Natural killer cell (primary cell): ENCODE data around the gene ZFAND3. TPM values are rescaled to one million over a fixed set of nuclear protein-coding genes. Genes with fewer than 3 reads are reported as not detected.

Experiments used
- ATAC-seq, 3 donors: fragments of 150-1000 bp in 2 of 3; fragments of 200-7000 bp in 1 of 3; cut with Tn5 transposase; 1 replicate in 1 of 3; 2 replicates in 2 of 3; pipeline ENCODE4 v1.10.0; 2021; ENCODE audit warnings: mild to moderate bottlenecking in 2 of 3, moderate library complexity in 2 of 3
- DNase-seq, 2 donors: peaks; one replicate each; pipeline versions ENCODE4 v3.0.0 to v3.0.0-alpha.2; 2013 to 2021; ENCODE audit warnings: mixed read lengths in 1 of 2
- H3K27ac ChIP-seq: one replicate; pipeline ENCODE4 v1.5.1; 2013; ENCODE audit warnings: mild to moderate bottlenecking, low read length
- H3K27me3 ChIP-seq: one replicate; pipeline ENCODE4 v1.6.1; 2013; ENCODE audit warnings: low read length; ENCODE audit not compliant: control insufficient read depth, insufficient read depth
- H3K36me3 ChIP-seq: one replicate; pipeline ENCODE4 v1.6.1; 2013; ENCODE audit warnings: low read length; ENCODE audit not compliant: control insufficient read depth, insufficient read depth
- H3K4me1 ChIP-seq: one replicate; pipeline ENCODE4 v1.6.1; 2013; ENCODE audit warnings: low read length; ENCODE audit not compliant: control insufficient read depth, insufficient read depth
- H3K4me3 ChIP-seq: one replicate; pipeline ENCODE4 v1.5.1; 2013; ENCODE audit warnings: low read length
- H3K9me3 ChIP-seq: one replicate; pipeline ENCODE4 v1.6.1; 2013; ENCODE audit warnings: low read length; ENCODE audit not compliant: control insufficient read depth, insufficient read depth
- H3K27ac Mint-ChIP-seq, 2 donors: one replicate each; pipeline ENCODE4 v1.8.0; 2022; ENCODE audit warnings: mild to moderate bottlenecking in 2 of 2, mixed read lengths in 2 of 2, moderate library complexity in 1 of 2
- H3K27me3 Mint-ChIP-seq, 2 donors: one replicate each; pipeline ENCODE4 v1.8.0; 2022; ENCODE audit warnings: low read depth in 2 of 2, mixed read lengths in 2 of 2
- H3K36me3 Mint-ChIP-seq: one replicate; pipeline ENCODE4 v1.8.0; 2022; ENCODE audit warnings: mixed read lengths
- H3K4me1 Mint-ChIP-seq, 2 donors: one replicate each; pipeline ENCODE4 v1.8.0; 2022; ENCODE audit warnings: mixed read lengths in 2 of 2
- H3K4me3 Mint-ChIP-seq: one replicate; pipeline ENCODE4 v1.8.0; 2022; ENCODE audit warnings: mild to moderate bottlenecking, moderate library complexity, mixed read lengths
- H3K9me3 Mint-ChIP-seq, 2 donors: one replicate each; pipeline ENCODE4 v1.8.0; 2022; ENCODE audit warnings: mixed read lengths in 2 of 2
- WGBS: methylation state at CpG from one replicate; pipeline ENCODE4 v1.1.7; 2013; ENCODE audit warnings: missing lambda C conversion rate; ENCODE audit not compliant: insufficient coverage; 5-methylcytosine and 5-hydroxymethylcytosine counted together
- intact Hi-C: fragments of 100-400 bp; cut with micrococcal nuclease; formaldehyde crosslinking; loops from one replicate; pipeline ENCODE4 v1.14.2; 2022
- total RNA-seq, 4 donors: library from RNA; stranded (reverse); fragments of 120-200 nt in 1 of 4; gene quantifications; one replicate each; pipeline versions ENCODE4 v1.2.3 to v1.2.4, GENCODE V29; 2013 to 2022
- TF ChIP-seq, protein P1 (sequence below): fragments of 200-600 bp; IDR thresholded peaks from one replicate; pipeline ENCODE4 v1.8.0; 2022; ENCODE audit warnings: antibody characterized with exemption

ZFAND3 gene
- total RNA-seq, 3 donors from 2014 or later (not counting 1 experiment from before 2014, with no cell fraction given) = 87.7 to 97.4 (median 90.1) TPM

GRCh38 chr6:38153076-38153797, 333.7 kb downstream of the ZFAND3 start:
- H3K4me3 ChIP-seq = no peak overlapping the region
- H3K36me3 ChIP-seq = peaks cover 13% of the 10 kb centered on the region
- TF ChIP-seq, protein P1, sequence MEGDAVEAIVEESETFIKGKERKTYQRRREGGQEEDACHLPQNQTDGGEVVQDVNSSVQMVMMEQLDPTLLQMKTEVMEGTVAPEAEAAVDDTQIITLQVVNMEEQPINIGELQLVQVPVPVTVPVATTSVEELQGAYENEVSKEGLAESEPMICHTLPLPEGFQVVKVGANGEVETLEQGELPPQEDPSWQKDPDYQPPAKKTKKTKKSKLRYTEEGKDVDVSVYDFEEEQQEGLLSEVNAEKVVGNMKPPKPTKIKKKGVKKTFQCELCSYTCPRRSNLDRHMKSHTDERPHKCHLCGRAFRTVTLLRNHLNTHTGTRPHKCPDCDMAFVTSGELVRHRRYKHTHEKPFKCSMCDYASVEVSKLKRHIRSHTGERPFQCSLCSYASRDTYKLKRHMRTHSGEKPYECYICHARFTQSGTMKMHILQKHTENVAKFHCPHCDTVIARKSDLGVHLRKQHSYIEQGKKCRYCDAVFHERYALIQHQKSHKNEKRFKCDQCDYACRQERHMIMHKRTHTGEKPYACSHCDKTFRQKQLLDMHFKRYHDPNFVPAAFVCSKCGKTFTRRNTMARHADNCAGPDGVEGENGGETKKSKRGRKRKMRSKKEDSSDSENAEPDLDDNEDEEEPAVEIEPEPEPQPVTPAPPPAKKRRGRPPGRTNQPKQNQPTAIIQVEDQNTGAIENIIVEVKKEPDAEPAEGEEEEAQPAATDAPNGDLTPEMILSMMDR = no peak
- WGBS = 93% methylated on average over 23 of the region's 23 CpGs
- Mint-ChIP-seq H3K4me1 (peaks cover 27 to 43% of the 10 kb centered on the region in 2 donors), H3K27me3 (no peaks in the 10 kb centered on the region), H3K36me3 (no peaks in the 10 kb centered on the region), H3K27ac (peak overlapping the region; percentile 20 to 46), H3K9me3 (no peaks in the 10 kb centered on the region), H3K4me3 (no peak overlapping the region)
- H3K4me1 ChIP-seq = peaks cover 11% of the 10 kb centered on the region
- ATAC-seq (no peak), DNase-seq (no peak)
- no peak overlapping the region for H3K27ac ChIP-seq
- H3K9me3 ChIP-seq = no peaks in the 10 kb centered on the region
- H3K27me3 ChIP-seq = no peaks in the 10 kb centered on the region
- intact Hi-C loops = no loop called here

GRCh38 chr6:38153798-38154345, 334.3 kb downstream of the ZFAND3 start:
- peaks cover 11% of the 10 kb centered on the region for H3K4me1 ChIP-seq
- Mint-ChIP-seq H3K9me3 (no peaks in the 10 kb centered on the region), H3K4me3 (no peak overlapping the region), H3K27me3 (no peaks in the 10 kb centered on the region), H3K36me3 (no peaks in the 10 kb centered on the region), H3K27ac (no peak overlapping the region), H3K4me1 (peaks cover 31 to 49% of the 10 kb centered on the region in 2 donors)
- 89% methylated on average over 16 of the region's 16 CpGs for WGBS
- H3K9me3 ChIP-seq = no peaks in the 10 kb centered on the region
- no peaks in the 10 kb centered on the region for H3K27me3 ChIP-seq
- H3K4me3 ChIP-seq = no peak overlapping the region
- no peak for ATAC-seq
- no peak for DNase-seq
- intact Hi-C loops = no loop called here
- TF ChIP-seq, protein P1 = no peak
- peaks cover 13% of the 10 kb centered on the region for H3K36me3 ChIP-seq
- no peak overlapping the region for H3K27ac ChIP-seq

- peaks cover 8% of the 10 kb centered on the region for H3K36me3 ChIP-seq
- H3K4me1 Mint-ChIP-seq = peaks cover 26 to 45% of the 10 kb centered on the region in 2 donors
- no peaks in the 10 kb centered on the region for H3K36me3 Mint-ChIP-seq
- DNase-seq (no peak), ATAC-seq (no peak)
- 96% methylated on average over 8 of the region's 8 CpGs for WGBS
- no peak overlapping the region for H3K27ac ChIP-seq
- H3K27me3 Mint-ChIP-seq = no peaks in the 10 kb centered on the region
- no peak overlapping the region for H3K4me3 ChIP-seq
- no peaks in the 10 kb centered on the region for H3K27me3 ChIP-seq
- no peaks in the 10 kb centered on the region for H3K9me3 ChIP-seq
- H3K4me3 Mint-ChIP-seq = no peak overlapping the region
- H3K27ac Mint-ChIP-seq = peak overlapping the region; percentile 45 to 46
- intact Hi-C loops = no loop called here
- no peaks in the 10 kb centered on the region for H3K9me3 Mint-ChIP-seq
- H3K4me1 ChIP-seq = peaks cover 11% of the 10 kb centered on the region
- TF ChIP-seq, protein P1 = no peak
Observed at GRCh38 chr6:38154731-38155130, 335.2 kb downstream of the ZFAND3 start.
